Left lobe of liver (tissue), 2 donors: Measurements from ENCODE around the gene TRHDE. TPM values are rescaled to one million over a fixed set of nuclear protein-coding genes. Genes with fewer than 3 reads are reported as not detected.

Experiments used
- ATAC-seq: fragments of 200-7000 bp; cut with Tn5 transposase; one replicate; pipeline ENCODE4 v1.9.1; 2020; ENCODE audit warnings: mild to moderate bottlenecking, moderate library complexity
- DNase-seq: peaks from one replicate; pipeline ENCODE4 v3.0.0-alpha.2; 2020; ENCODE audit warnings: low spot score
- total RNA-seq: library from RNA; stranded (reverse); gene quantifications from one replicate; pipeline ENCODE4 v1.2.1, GENCODE V29; 2021
- donor health status: DM: no; HTN: no; CAD: no; lungs with moderate emphysema.
- donor health status: DM: no; HTN: yes; CAD: no.

The TRHDE gene
- total RNA-seq = 1.2 TPM

- ATAC-seq = peak; percentile 55
- peak; percentile 54 for DNase-seq
Observed at GRCh38 chr12:72272091-72272661, at the start of gene TRHDE. Gene TRHDE (plus strand): TSS chr12:72272370. CDS start chr12:72272644, 274 bp downstream.

- DNase-seq = no peak
Observed at GRCh38 chr12:72226510-72226909, 45.7 kb upstream of the TRHDE start.

GRCh38 chr12:72228424-72228823 lies 43.7 kb upstream of the TRHDE start:
- DNase-seq (no peak), ATAC-seq (no peak)

More at GRCh38 chr12:72226510-72226909, 45.7 kb upstream of the TRHDE start:
- no peak for ATAC-seq

GRCh38 chr12:72230589-72230988 lies 41.6 kb upstream of the TRHDE start:
- no peak for ATAC-seq

GRCh38 chr12:72234886-72235285 lies 37.3 kb upstream of the TRHDE start:
- ATAC-seq = no peak
- DNase-seq = no peak

More at GRCh38 chr12:72230589-72230988, 41.6 kb upstream of the TRHDE start:
- no peak for DNase-seq

- DNase-seq = no peak
- no peak for ATAC-seq
Observed at GRCh38 chr12:72236071-72236705, 36.0 kb upstream of the TRHDE start.

GRCh38 chr12:72241552-72241951 lies 30.6 kb upstream of the TRHDE start:
- ATAC-seq = no peak
- DNase-seq = no peak

- no peak for DNase-seq
- ATAC-seq = no peak
Observed at GRCh38 chr12:72242946-72243345, 29.2 kb upstream of the TRHDE start.

GRCh38 chr12:72246370-72246769 lies 25.8 kb upstream of the TRHDE start:
- ATAC-seq = no peak
- DNase-seq = no peak

GRCh38 chr12:72250346-72250745 lies 21.8 kb upstream of the TRHDE start:
- DNase-seq (no peak), ATAC-seq (no peak)

- no peak for ATAC-seq
- no peak for DNase-seq
Observed at GRCh38 chr12:72256725-72257124, 15.4 kb upstream of the TRHDE start.

- DNase-seq (no peak), ATAC-seq (no peak)
Observed at GRCh38 chr12:72261885-72262284, 10.3 kb upstream of the TRHDE start.

- ATAC-seq (peak; percentile 75), DNase-seq (no peak)
Observed at GRCh38 chr12:72264548-72265175, 7.5 kb upstream of the TRHDE start.

GRCh38 chr12:72267974-72268373 lies 4.2 kb upstream of the TRHDE start:
- DNase-seq (no peak), ATAC-seq (no peak)

GRCh38 chr12:72268386-72268785 lies 3.8 kb upstream of the TRHDE start:
- ATAC-seq (no peak), DNase-seq (no peak)

GRCh38 chr12:72269491-72269890 lies 2.7 kb upstream of the TRHDE start:
- DNase-seq (no peak), ATAC-seq (no peak)

- no peak for DNase-seq
- ATAC-seq = no peak
Observed at GRCh38 chr12:72270246-72270645, 1.9 kb upstream of the TRHDE start.

- ATAC-seq (no peak), DNase-seq (no peak)
Observed at GRCh38 chr12:72270961-72271360, 1.2 kb upstream of the TRHDE start.

- ATAC-seq = peak; percentile 27
Observed at GRCh38 chr12:72271451-72272090, 599 bp upstream of the TRHDE start.

GRCh38 chr12:72272731-72273498 lies 745 bp downstream of the TRHDE start:
- ATAC-seq (peak; percentile 27), DNase-seq (no peak)

More at GRCh38 chr12:72271451-72272090, 599 bp upstream of the TRHDE start:
- peak; percentile 48 for DNase-seq

GRCh38 chr12:72273499-72273837 lies 1.3 kb downstream of the TRHDE start:
- peak; percentile 19 for ATAC-seq
- DNase-seq = no peak
